ENCODE data around the gene LRRC28. TPM values are rescaled to one million over a fixed set of nuclear protein-coding genes. Genes with fewer than 3 reads are reported as not detected.

The LRRC28 gene
- total and polyA plus RNA-seq, 2 donors (not counting 1 experiment from before 2014, with no cell fraction given): 13.3 to 31.8 TPM

GRCh38 chr15:99326235-99326634, 75.0 kb downstream of the LRRC28 start:
- Histone ChIP-seq H3K27me3 (replicated peaks in 1 of 4; ENCODE audit: control extremely low read depth in 1 of 4, control insufficient read depth in 3 of 4, insufficient read depth in 4 of 4, low read length in 3 of 4) (no peaks in the 10 kb centered on the region), H3K27ac (ENCODE audit: low read length in 2 of 2) (no peak overlapping the region), H3K9me3 (ENCODE audit: control extremely low read depth in 1 of 3, control insufficient read depth in 2 of 3, insufficient read depth in 1 of 3, low read length in 2 of 3) (peaks cover 0 to 2% (median 2%) of the 10 kb centered on the region in 3 donors), H3K36me3 (replicated peaks in 1 of 2; ENCODE audit: control extremely low read depth in 1 of 2, control insufficient read depth in 1 of 2, extremely low read depth in 1 of 2, insufficient read depth in 2 of 2, low read length in 1 of 2) (no peaks in the 10 kb centered on the region), H3K4me2 (replicated peaks; ENCODE audit: low read depth, low read length, poor library complexity, severe bottlenecking) (no peak overlapping the region), H2AFZ (ENCODE audit: insufficient read depth, low read depth, low read length, poor library complexity, severe bottlenecking) (no peak overlapping the region), H4K20me1 (ENCODE audit: control insufficient read depth, insufficient read depth, low read length, poor library complexity, severe bottlenecking) (no peaks in the 10 kb centered on the region), H3K9ac (ENCODE audit: low read length) (no peak overlapping the region), H3K4me1 (ENCODE audit: control insufficient read depth in 2 of 2, insufficient read depth in 2 of 2, low read length in 2 of 2) (peaks cover 7 to 8% of the 10 kb centered on the region in 2 donors), H3K4me3 (ENCODE audit: control extremely low read depth in 1 of 5, extremely low read depth in 1 of 5, insufficient read depth in 1 of 5, low read depth in 2 of 5, low read length in 4 of 5) (no peak overlapping the region), H3K79me2 (ENCODE audit: control insufficient read depth, insufficient read depth, low read length) (no peaks in the 10 kb centered on the region)
- ATAC-seq (ENCODE audit: low read depth): no peak
- TF ChIP-seq EZH2 (IDR thresholded peaks at IDR 0.05; ENCODE audit: borderline replicate concordance, insufficient read depth, low read depth, low read length, poor library complexity, severe bottlenecking): no peak
- no peak for TF ChIP-seq CTCF (IDR thresholded peaks at IDR 0.05)
- peaks cover 19% of the 10 kb centered on the region for H3K4me1 Mint-ChIP-seq
- no peak for DNase-seq
- no peak overlapping the region for H3K27ac Mint-ChIP-seq
- intact Hi-C loops (cut with micrococcal nuclease): no loop called here
- H3K9me3 Mint-ChIP-seq (ENCODE audit: insufficient read depth): peaks cover 2% of the 10 kb centered on the region
- ChIA-PET CTCF (interaction anchor here (1.1 kb wide), 1 partner anchor 378 kb away, joined by 3 read pairs; no protein-coding TSS in a partner anchor), POLR2A (no interaction called here)
- no CpG with 5 or more reads among the region's 1 CpG for WGBS (ENCODE audit: insufficient coverage)
- no peaks in the 10 kb centered on the region for H3K27me3 Mint-ChIP-seq
- H3K4me3 Mint-ChIP-seq: no peak overlapping the region

- TF ChIP-seq CTCF (IDR thresholded peaks at IDR 0.05) (no peak), EZH2 (IDR thresholded peaks at IDR 0.05; ENCODE audit: borderline replicate concordance, insufficient read depth, low read depth, low read length, poor library complexity, severe bottlenecking) (no peak)
- H3K4me3 ChIP-seq (ENCODE audit: control extremely low read depth in 1 of 5, extremely low read depth in 1 of 5, insufficient read depth in 1 of 5, low read depth in 2 of 5, low read length in 4 of 5): no peak overlapping the region
- 96% methylated on average over 4 of the region's 7 CpGs for WGBS (ENCODE audit: insufficient coverage)
- no peak overlapping the region for H3K4me2 ChIP-seq (replicated peaks; ENCODE audit: low read depth, low read length, poor library complexity, severe bottlenecking)
- ChIA-PET POLR2A (no interaction called here), CTCF (interaction anchor here (0.6 kb wide), 1 partner anchor 57 kb away, joined by 4 read pairs; no protein-coding TSS in a partner anchor)
- no peak overlapping the region for H3K27ac ChIP-seq (ENCODE audit: low read length in 2 of 2)
- intact Hi-C loops (cut with micrococcal nuclease): no loop called here
- no peaks in the 10 kb centered on the region for H3K27me3 Mint-ChIP-seq
- peaks cover 7 to 8% of the 10 kb centered on the region in 2 donors for H3K4me1 ChIP-seq (ENCODE audit: control insufficient read depth in 2 of 2, insufficient read depth in 2 of 2, low read length in 2 of 2)
- peaks cover 2% of the 10 kb centered on the region for H3K9me3 Mint-ChIP-seq (ENCODE audit: insufficient read depth)
- H3K9ac ChIP-seq (ENCODE audit: low read length): no peak overlapping the region
- no peak overlapping the region for H2AFZ ChIP-seq (ENCODE audit: insufficient read depth, low read depth, low read length, poor library complexity, severe bottlenecking)
- ATAC-seq (ENCODE audit: low read depth) (no peak), DNase-seq (no peak)
- H3K27me3 ChIP-seq (replicated peaks in 1 of 4; ENCODE audit: control extremely low read depth in 1 of 4, control insufficient read depth in 3 of 4, insufficient read depth in 4 of 4, low read length in 3 of 4): no peaks in the 10 kb centered on the region
- H3K4me3 Mint-ChIP-seq: no peak overlapping the region
- H3K9me3 ChIP-seq (ENCODE audit: control extremely low read depth in 1 of 3, control insufficient read depth in 2 of 3, insufficient read depth in 1 of 3, low read length in 2 of 3): peaks cover 0 to 2% (median 2%) of the 10 kb centered on the region in 3 donors
- no peak overlapping the region for H3K27ac Mint-ChIP-seq
- H3K36me3 ChIP-seq (replicated peaks in 1 of 2; ENCODE audit: control extremely low read depth in 1 of 2, control insufficient read depth in 1 of 2, extremely low read depth in 1 of 2, insufficient read depth in 2 of 2, low read length in 1 of 2): no peaks in the 10 kb centered on the region
- H3K79me2 ChIP-seq (ENCODE audit: control insufficient read depth, insufficient read depth, low read length): no peaks in the 10 kb centered on the region
- H3K4me1 Mint-ChIP-seq: peaks cover 15% of the 10 kb centered on the region
- H4K20me1 ChIP-seq (ENCODE audit: control insufficient read depth, insufficient read depth, low read length, poor library complexity, severe bottlenecking): no peaks in the 10 kb centered on the region
Measured at GRCh38 chr15:99328106-99329072, 77.1 kb downstream of the LRRC28 start.
